GM18499 (cell line): Measurements from ENCODE around the gene C6orf89.

ENCODE experiments used
- ATAC-seq: cut with Tn5 transposase; IDR thresholded peaks from one replicate; pipeline ENCODE4 v1.9.1; 2021; ENCODE audit warnings: moderate number of reproducible peaks; ENCODE audit not compliant: insufficient read depth, unreplicated experiment

The C6orf89 gene

DNA sequence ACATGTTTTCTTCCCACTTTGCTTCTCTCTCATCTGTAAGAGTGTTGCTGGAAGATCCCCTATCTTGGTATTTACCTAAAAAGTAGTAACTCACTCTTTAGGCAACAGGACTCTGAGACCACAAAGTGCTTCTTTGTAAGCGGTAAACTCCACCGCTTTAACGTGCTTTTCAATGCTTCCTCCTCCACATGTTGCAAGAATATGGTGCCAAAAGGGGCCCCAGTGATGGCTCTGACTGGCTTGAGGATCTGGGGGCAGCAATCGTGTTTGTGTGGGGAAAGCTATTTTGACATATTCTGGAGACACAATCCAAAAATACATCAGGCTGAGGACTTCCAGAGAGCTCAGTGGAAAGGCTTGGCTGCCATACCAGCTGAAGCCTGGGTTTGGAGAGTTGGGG, 34.1 kb upstream of the C6orf89 start:
- ATAC-seq: no peak

DNA sequence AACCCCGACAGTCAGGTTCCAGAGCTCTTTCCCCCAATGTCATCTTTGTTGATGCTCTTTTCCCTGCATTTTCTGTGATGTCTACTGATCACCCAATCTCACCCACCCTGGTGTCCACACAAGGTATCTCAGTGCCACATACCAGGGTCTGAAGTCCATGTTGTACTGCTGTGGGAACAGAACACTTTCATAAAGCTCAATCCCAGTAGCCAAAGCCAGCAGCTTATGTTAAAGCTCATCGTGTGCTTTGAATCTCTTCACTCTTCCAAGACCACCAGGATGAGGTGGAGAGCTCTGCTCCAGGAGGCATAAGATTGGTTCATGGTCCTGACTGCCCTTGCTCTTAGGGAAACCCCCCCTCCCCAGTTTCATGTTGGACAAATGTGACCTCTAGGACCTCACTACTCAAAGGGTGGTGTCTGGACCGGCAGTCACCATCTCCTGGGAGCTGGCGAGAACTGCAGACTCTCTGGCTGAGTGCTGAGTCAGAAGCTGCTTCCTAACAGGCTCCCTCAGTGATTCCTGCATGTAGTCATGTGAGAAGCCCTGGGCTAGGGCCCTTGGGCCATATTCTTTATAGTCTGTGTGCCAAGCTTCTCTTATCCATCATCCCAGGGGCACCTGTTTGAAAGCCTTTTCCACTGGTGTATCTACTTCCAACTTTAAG, 33.1 kb upstream of the C6orf89 start:
- no peak for ATAC-seq

DNA sequence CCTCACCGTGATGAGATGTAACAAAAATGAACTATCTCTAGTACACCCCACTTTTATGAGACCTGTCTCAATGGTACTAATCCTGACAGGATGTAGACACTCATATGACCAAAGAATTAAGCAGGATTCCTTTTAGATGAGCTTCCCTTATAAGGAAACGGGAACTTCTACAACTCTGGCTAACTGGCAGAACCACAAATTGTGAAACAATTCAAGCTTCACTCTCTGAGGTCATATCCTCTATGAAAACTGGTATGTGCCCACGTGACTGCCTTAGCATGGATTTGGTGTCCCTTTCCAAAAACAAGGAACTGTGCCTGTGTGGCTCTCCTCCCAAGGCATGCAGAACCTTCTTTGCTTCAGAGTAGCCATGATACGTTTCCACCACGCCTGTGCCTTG, 32.4 kb upstream of the C6orf89 start:
- no peak for ATAC-seq

DNA sequence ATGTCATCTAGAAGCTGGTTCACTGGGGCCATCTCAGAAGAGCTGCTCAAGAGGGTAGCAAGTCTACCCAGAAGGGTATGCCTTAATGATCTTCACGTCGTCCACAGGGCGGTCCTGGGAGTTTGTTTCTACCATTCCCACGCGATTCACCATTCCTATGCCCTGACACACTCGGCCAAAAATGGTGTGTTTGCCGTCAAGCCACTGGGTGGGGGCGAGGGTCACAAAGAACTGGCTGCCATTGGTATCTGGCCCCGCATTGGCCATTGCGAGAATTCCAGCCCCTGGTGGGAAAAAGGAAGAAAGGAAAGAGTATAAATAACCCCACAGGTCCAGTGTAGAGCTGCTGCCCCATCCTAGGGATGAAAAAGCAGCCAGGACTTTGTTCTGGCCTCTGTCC, 30.0 kb upstream of the C6orf89 start:
- no peak for ATAC-seq

DNA sequence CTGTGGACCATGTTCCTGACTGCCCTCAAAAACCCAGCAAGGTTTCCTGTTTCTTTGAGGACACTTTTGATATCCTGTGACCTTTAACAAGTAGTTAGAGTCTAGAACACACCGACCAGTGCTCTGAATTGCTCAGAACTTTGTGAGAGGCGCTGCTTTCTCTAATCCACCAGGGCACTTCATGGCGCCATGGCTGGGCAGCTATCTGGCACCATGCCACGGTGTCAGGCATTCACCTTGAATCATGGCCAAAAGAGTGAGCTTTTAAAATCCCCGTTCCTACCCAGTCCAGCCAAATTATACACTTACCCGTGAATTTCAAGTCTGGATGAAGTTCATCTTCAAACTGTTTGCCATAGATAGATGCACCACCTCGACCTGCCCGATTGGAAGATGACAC, 29.5 kb upstream of the C6orf89 start:
- no peak for ATAC-seq

DNA sequence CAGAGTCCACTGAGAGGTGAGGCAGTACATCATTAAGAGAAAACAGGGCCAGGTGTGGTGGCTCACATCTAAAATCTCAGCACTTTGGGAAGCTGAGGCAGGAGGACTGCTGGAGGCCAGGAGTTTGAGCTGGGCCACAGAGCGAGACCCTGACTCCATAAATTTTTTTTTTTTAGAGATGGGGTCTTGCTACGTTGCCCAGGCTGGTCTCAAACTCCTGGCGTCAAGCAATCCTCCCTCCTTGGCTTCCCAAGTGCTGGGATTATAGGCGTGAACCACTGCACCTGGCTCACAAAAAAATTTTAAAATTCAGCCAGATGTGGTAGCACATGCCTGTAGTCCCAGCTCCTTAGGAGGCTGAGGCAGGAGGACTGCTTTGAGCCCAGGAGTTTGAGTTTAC, 28.4 kb upstream of the C6orf89 start:
- no peak for ATAC-seq

DNA sequence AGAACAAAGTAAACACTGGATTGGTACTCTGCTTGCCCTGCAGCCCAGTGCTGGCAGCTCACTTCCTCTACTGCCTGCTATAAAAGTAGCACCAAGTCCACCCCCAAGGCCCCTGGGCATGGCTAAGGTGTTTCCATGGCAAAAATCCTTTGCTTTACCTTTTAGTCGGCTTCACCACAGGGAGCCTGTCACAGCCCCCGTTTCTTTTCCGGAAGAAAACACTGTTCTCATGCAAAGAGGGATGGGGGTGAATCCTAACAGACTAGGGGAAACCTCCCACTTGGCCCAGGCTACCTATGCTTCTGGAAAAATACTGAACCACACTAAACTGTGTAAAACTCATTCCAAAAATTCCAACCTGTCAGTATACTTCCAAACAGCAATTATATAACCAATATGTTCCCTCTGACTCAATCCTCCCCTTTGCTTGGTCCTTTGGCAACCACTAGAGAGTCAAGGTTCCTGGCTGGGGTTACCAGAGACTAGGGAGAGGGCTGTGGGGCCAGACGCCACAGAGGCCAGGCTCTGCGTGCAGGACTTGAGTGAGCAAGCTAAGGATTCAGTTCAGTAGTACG, 27.3 kb upstream of the C6orf89 start:
- ATAC-seq: no peak

DNA sequence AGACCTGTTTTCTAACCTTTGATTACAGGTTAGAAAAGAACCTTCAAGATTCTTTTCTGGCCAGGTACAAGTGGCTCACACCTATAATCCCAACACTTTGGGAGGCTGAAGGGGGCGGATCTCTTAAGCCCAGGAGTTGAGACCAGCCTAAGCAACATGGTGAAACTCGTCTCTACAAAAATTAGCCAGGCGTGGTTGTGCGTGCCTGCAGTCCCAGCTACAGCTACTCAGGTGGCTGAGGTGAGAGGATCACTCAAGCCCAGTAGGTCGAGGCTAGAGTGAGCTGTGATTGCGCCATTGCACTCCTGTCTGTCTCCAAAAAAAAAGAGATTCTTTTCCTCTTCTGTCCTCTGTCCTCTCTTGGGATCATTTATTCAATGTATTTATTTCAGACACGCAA, 25.6 kb upstream of the C6orf89 start:
- no peak for ATAC-seq

DNA sequence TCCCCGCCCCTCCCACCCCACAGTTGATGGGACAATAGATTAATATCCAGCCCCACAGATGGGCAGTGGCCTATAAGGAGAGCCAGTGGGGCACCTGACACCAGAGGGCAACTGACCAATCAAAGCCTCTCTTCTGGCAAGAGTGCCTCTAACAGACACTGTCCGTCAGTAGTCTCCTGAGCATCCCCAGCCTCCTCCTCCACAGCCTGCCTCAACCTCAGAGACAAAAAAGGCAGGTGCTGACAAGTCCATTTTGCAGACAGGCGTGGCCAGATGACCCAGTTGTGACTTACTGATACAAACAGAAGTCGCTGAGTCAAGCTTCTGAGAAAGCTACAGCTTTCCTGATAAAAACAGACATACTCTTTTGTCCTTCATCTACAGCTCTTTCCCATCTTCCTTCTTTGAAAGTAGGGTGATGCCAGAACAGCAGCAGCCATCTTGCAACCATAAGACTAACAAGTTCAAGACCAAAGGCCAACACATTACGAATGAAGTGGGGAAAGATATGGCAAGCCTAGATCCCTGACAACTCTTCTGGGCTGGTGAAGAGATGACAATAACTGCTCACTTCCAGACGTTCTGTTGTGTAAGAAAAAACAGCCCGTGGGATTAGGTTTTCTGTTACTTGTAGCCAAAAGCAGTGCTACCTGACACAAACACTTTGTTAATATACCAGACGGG, 23.4 kb upstream of the C6orf89 start:
- no peak for ATAC-seq

DNA sequence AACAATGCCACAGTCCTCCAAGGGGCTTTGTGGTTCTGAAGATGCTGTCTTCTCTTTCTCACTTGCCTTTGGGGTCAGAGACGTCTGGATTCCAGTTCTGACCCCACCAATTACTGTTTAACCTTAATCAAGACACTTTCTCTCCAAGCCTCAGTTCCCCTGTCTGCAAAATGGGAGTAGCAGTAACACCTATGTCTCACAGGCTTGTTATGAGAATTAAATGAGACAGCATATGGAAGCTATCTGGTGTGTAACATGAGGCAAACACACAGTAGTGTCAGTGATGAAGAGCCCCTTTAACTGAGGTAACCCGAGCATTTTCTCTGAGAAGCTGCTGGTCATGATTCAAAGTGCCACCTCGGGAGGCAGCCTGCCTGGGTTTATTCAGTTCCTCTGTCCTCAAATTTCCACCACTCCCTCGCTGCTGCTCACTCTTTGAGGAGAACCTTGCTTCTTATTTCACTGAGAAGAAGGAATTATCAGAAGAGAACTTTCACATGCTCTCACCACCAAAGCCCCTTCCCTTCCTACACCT, 22.8 kb upstream of the C6orf89 start:
- no peak for ATAC-seq

DNA sequence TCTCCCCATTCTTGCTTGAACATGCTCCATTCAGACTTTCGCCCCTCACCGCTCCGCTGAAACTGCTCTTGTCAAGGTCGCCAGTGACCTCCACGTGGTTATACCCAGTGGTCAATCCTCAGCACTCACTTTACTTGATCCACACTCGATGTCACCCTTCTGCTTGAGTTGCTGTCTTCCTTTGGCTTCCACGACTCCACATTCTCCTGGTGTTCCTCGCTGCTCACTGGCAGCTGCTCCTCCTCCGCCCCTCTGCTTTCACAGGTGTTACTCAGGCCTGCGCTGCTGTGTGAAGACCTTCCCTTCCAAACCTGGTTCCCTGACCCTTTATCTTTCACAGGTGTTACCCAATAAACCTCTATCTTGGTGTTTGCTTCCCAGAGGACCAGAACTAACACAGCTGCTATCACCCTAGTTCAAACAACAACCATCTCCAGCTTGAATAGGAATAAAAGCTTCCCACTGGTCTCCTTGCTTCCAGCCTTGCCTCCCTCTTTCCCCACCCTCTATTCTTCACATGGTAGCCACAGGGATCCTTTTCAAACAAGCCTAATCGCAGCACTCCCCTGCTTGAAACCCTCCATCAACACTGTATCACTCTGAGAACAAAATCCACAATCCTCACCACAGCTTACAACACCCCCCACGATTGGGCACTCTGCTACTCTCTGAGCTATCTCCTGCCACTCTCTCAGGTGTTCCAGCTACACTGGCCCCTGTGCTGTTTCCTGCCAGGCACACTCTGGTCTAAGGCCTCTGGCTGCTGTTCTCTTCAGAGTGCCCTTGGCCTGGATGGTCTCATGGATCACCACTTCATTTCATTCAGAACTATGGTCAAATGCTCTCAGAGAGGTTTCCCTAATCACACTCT, 21.8 kb upstream of the C6orf89 start:
- no peak for ATAC-seq

DNA sequence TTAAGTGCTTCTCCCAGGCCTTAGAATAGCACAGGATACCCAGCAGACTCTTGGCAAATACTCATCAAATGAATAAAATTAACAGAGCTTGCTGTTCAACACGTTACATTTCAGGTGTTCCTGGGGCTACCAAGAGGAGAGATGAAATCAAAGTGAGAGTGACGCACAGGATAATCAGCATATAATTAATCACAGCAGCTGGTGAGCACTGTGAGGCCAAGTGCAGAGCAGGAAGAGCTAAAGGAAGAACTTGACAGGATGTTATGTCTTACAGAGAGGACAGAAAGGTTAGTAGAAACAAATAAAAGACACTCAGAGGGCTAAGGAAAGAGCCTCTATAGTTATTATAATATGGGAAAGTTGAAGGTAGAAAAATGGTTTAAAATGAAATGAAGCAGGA, 19.9 kb upstream of the C6orf89 start:
- ATAC-seq: no peak

DNA sequence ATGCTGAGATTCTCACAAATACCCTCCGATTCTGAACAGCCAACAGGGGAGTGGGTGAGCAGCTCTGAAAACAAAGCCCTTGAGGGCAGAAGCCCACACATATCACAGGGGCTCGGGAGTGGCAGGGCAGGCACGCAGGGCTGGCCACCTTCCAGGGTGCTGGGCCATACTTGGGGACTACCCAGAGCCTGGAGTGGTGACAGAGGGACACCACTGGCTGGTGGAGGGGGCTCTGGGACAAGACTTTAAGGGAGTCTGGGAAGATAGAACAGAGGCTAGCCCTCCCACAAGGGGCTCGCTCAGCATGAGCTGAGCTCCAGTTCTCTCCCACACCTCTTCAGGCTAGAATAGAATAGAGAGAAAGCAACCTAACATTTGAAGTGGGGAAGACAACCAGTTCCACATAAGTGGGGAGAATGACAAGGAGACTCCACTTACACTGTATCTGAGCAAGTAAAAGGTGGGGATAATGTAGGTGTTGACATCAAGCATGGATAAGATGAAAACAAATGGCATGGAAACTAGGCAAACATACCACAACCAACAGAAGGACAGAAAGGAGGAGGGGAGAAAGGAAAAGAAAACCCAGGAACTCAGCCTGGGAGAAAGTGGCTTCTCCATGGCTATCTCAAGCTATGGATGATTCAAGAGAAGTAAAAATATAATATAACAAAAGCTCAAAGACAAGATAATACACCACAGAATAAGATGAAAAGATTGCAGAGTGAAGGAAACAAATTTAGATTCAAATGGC, 18.1 kb upstream of the C6orf89 start:
- ATAC-seq: no peak

DNA sequence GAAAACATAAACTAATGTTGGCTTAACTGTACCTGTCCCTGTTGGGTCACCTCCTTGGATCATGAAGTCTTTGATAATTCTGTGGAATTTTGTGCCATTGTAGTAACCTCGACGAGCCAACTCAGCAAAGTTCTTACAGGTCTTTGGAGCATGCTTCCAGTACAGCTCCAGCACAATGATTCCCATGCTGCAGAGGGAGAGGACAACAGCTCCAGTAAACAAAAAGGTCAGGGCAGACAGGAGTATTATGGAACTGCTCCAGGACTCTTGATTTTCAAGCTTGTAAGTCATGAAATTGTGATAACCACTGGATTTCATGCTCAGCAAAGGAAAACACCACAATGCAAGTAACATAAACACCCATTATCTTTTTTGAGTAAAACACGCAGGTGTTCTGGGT, 14.1 kb upstream of the C6orf89 start:
- no peak for ATAC-seq

DNA sequence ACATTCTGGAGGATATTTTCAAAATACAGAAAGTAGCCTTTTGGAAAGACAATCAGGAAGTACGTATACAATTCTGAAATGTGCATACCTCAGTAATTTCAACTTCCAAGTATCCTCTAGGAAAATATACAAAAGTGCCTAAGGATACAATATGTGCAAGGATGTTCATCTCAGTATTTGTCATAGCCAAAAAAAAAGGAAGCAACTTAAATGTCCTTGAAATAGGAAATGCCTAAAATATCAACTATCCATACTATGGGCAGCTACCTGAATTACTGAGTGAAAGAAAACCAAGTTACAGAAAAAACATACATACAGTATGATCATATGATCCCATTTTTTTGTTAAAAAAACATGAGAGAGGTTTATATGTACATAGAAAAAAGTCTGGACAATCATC, 12.6 kb upstream of the C6orf89 start:
- ATAC-seq: no peak

DNA sequence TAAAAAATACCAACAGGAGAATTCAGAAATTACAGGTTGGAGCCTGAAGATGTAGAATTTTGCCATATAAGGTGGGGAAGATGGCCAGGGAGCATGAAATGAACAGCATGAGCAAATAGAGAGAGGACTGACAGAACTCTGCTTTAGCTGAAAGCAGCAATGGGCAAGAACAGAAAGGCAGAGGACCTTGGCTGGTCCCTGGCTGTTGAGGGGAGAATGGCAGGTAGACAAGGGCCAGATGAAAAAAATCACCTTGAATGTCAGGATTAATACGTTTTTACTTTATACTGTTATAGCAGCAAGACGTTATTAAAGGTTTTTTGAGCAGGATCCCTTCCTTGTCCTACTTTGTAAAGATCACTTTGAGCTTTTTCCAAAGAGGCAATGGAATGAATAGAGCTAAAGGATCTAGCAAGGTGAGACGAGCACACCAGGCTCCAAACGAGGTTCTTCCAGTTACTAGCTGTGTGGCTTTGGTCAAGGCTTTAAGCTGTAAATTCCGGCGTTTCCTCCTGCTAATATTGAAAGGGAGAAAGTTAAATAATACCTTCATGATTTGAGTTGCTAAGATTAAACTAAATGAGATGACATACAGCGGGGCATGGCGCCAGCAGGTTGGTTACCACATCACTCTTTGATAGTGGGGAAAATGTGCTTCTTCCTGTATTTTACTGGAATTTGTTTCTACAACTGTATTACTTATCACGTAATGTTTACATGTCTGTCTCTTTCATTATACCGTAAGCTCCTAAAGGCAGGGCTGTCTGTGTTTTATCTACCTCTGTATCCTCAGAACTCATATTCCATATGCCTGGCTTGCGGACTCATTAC, 11.9 kb upstream of the C6orf89 start:
- ATAC-seq: no peak

DNA sequence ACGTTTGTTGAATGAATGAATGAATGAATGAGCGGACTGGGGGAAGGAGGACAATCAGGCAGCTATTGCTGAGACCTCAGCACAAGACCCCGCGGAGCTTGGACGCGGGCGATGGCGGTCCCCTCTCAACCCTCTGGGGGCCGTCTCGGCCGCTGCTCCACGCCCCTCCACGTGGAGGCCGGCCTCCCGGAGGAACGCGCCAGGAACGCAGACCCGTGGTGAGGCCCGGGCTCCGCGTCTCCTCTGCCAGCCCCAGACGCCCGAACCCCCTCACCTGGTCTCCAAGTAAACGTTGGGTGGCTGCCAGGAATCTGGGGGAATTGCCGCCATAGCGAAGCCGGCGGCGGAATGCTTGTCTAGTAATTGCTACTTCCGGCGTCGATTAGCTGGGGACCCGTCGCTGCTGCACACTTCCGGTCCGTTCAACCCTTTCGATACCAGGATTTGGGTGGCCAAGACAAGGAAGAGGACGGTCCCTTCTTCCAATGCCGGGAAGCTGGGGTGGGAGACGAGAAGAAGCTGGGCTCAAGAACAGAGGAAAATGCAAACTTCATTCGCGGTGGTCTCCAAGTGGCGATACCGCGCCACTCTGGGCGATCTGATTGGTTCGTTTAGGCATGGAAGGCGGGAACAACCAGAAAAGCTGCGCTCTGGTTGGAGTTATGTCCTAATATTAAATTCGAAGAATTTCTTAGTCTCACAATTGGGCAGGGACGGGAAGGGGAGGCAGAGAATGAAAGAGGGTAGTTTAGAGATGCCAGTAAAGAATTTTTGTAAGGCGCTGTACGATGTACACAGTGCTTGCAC, 11.1 kb upstream of the C6orf89 start, which contains the start of gene PPIL1:
Gene PPIL1, minus strand, starts transcription at position 361 of the 807 bp plus-strand sequence. Its CDS starts 31 bp downstream, at position 330.
- ATAC-seq: no peak

DNA sequence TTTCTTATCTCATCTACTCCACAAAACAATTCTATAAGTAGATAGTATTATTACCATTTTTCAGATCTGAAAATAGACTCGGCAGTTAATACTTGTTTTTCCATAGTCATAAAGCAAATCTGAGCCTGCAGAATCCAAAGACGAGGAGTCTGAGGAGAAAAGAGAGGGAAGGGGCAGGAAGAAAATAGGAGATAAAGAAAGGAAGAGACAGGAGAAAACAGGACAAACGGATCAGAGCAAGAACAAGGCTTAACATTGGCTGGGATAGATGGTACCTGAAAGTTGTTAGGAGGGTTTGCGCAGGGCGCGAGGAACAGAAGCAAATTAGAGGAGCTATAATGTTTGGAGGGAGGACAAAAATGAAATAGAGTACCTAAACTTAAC, 10.5 kb upstream of the C6orf89 start:
- no peak for ATAC-seq
